NCI-H2196 treated with DMSO at 0.1 percent for 48 hours (cell line): ENCODE measurements around the gene GSK3B.
"Not testable (repeated sequence)": the region's sequence is repeated elsewhere in the genome, so short reads cannot be mapped to it uniquely, and the experiment has no call there.

Experiments
- DNase-seq: peaks from one replicate; lab custom pipeline; 2025; ENCODE audit not compliant: unreplicated experiment; lab: John Stamatoyannopoulos, UW

Gene GSK3B

GRCh38 chr3:119891944-119892721 lies 202.1 kb downstream of the GSK3B start:
- peak; percentile 75 for DNase-seq

DNA sequence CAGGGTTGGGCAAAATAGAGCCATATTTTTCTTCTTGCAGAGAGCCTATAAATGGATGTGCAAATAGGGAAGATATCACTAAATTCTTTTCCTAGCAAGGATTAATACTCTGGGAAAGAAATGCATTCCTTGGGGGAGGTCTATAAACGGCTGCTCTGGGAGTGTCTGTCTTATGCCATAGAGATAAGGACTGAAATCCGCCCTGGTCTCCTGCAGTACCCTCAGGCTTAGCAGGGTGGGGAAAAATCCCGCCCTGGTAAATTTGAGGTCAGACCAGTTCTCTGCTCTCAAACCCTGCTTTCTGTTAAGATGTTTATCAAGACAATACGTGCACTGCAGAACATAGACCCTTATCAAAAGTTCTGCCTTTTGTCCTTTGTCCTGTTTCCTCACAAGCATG lies 205.6 kb downstream of the GSK3B start:
- not testable (repeated sequence) for DNase-seq

- DNase-seq = no peak
Observed at GRCh38 chr3:119885746-119886530, 208.3 kb downstream of the GSK3B start.

- no peak for DNase-seq
Observed at GRCh38 chr3:119884161-119884557, 210.1 kb downstream of the GSK3B start.

- no peak for DNase-seq
Observed at GRCh38 chr3:119883461-119884160, 210.6 kb downstream of the GSK3B start.

- DNase-seq = no peak
Observed at GRCh38 chr3:119880966-119881365, 213.3 kb downstream of the GSK3B start.

DNA sequence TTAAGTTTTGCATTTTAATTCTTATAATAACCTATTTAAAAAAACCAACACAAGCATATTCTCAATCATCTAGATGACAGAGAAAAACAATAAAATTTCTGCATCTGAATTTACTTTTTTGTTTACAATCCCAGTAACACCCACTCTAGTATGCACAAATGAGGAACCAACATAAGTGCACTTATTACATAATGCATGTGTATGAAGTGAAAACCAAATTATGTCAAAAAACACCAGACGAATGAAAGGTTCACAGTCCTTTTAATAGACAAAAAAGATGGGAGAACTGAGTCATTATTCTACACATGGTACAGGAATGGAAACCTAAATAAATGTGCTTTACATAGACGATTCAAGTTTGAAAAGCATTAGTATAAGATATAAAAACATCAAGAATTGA lies 220.6 kb downstream of the GSK3B start:
- DNase-seq = no peak

- no peak for DNase-seq
Observed at GRCh38 chr3:119872773-119873172, 221.5 kb downstream of the GSK3B start.

DNA sequence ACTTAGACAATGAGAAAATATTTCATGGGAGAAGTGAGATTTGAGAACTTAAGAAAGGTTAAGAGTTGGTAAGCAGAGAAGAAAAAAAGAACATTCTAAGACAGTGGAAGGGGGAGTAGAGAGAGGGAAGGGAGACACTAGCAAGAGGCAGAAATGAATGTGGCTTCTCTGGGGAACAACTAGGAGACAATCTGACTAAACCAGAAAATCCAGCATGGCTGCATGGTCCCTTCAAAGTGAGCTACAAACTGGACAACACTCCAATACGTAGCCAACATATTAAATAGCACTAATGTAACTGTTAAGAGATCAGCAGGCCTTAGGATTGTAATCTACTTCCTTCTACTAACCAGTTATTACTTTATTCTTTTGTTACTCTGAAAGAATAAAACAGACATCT lies 222.7 kb downstream of the GSK3B start:
- DNase-seq = no peak

DNA sequence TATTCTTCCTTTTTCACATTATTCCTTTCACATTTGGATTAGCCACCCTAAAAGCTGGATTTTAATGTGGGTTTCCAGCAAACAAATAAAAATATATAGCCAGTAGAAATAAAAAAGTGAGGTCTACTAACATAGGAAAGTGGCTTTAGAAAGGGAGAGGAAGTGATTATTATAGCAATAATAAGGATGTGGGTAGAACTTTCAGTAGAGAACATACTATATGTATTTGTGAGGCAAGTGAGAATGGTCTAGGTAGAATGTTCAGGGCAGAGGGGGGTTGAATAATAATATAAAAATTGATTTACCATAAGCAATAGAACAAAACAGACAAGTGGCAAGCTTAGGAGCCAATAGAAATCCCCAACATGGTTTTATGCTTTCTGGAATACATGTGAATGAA lies 223.7 kb downstream of the GSK3B start:
- no peak for DNase-seq

- no peak for DNase-seq
Observed at GRCh38 chr3:119864476-119864875, 229.8 kb downstream of the GSK3B start.

DNA sequence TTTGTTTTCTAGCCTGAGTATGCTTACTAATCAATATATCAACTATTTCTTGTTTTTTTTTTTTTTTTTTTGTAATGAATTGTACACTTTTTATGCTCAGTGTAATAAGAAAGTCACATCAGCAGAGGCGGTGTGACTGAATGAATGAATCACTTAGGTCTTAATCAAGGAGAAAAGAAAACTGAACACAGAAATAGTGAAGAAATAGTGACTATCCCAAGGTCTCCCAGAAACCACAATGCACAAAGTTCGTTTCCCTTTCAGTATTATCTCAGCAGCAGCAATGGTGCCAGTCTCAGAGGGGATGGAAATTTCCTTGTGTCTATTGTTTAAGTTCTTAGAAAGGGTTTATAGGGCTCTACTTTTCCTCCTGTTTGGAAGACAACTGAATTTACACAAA lies 231.6 kb downstream of the GSK3B start:
- no peak for DNase-seq

- DNase-seq = no peak
Observed at GRCh38 chr3:119861681-119862080, 232.6 kb downstream of the GSK3B start.

- no peak for DNase-seq
Observed at GRCh38 chr3:119859728-119860127, 234.5 kb downstream of the GSK3B start.

- DNase-seq = no peak
Observed at GRCh38 chr3:119858957-119859356, 235.3 kb downstream of the GSK3B start.

GRCh38 chr3:119856695-119857094 lies 237.6 kb downstream of the GSK3B start:
- no peak for DNase-seq

DNA sequence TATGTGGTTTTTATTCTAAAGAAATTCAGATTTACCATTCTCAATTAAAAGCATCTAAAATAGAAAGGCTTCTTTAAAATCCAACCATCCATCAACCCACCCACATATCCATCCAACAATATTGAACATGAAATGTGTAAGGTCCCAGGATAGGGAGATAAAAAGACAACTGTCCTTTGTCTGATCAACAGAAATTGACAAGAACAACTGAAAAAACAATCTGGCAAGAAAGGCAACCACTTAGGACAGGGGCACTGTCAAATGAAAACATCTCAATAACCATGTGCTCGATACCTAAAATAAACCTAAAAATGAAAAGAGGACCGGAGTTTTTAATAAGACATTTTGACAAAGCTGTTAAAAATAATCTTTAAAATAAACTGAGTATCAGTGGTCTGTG lies 245.1 kb downstream of the GSK3B start:
- no peak for DNase-seq

GRCh38 chr3:119841808-119842471 lies 252.3 kb downstream of the GSK3B start:
- DNase-seq = no peak

DNA sequence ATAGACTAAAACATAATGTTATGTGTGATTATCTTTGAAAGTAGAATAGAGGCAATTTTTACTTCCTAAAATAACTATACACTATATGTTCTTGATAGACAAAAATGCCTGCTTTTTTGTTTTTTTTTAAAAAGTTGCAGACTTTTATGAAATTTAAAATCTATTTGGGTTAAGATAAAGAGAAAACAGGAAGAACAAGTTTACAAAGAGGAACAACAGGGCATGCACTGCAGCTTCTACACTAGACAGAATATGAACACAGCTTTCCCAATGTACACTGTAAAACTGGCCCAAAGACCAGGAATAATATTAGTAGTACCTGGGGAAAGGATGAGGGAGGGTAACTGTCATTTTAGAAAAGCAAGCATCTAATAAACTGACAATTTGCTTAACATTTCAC lies 258.7 kb downstream of the GSK3B start:
- DNase-seq = no peak

GRCh38 chr3:119834754-119835370 lies 259.4 kb downstream of the GSK3B start:
- no peak for DNase-seq

DNA sequence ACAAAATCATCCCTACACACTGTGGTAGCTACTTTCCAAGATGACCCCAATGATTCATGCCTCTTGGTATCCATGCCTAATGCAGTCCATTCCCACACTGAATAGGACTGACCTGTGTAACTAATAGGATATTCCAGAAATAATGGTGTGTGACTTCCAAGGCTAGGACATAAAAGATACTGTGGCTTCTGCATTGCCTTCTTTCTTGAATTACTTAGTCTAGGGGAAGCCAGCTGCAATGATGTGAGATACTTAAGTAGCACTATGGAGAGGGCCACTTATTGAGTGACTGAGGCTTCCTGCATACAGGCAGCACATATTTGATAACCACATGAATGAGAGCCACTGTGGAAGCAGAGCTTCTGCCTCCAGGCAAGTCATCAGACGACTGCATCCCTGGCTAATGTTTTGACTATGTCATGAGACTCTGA lies 262.3 kb downstream of the GSK3B start:
- DNase-seq = no peak
